Calu3 (cell line): ENCODE measurements around the gene LRRFIP1. TPM values are rescaled to one million over a fixed set of nuclear protein-coding genes. Genes with fewer than 3 reads are reported as not detected.
A peak's percentile ranks its signal among the peaks of the same experiment; 100 is the strongest.

ENCODE experiments used
- BruUV-seq: library from RNA; stranded (reverse); fragments of 400-500 nt; replicated peaks from 2 replicates; lab custom pipeline; 2021; lab: Mats Ljungman, UMichigan
- CTCF ChIA-PET: fragments of 300-600 bp; sonication (Branson Sonifier 250); formaldehyde crosslinking; loops from one replicate; lab custom pipeline; 2022; ENCODE audit warnings: antibody characterized with exemption; lab: Charles Lee
- DNase-seq: peaks from one replicate; pipeline ENCODE4 v3.0.0; 2022
- H3K27ac Mint-ChIP-seq: one replicate; pipeline ENCODE4 v1.8.0; 2022; ENCODE audit warnings: mixed read lengths; ENCODE audit not compliant: unreplicated experiment
- H3K27me3 Mint-ChIP-seq: one replicate; pipeline ENCODE4 v1.8.0; 2022; ENCODE audit warnings: mixed read lengths; ENCODE audit not compliant: unreplicated experiment
- H3K36me3 Mint-ChIP-seq: one replicate; pipeline ENCODE4 v1.8.0; 2022; ENCODE audit warnings: mild to moderate bottlenecking, moderate library complexity, mixed read lengths; ENCODE audit not compliant: insufficient read depth, unreplicated experiment
- H3K4me1 Mint-ChIP-seq: one replicate; pipeline ENCODE4 v1.8.0; 2022; ENCODE audit warnings: mild to moderate bottlenecking, low read depth, mixed read lengths; ENCODE audit not compliant: unreplicated experiment
- H3K4me3 Mint-ChIP-seq: one replicate; pipeline ENCODE4 v1.8.0; 2022; ENCODE audit warnings: mild to moderate bottlenecking, low read depth, moderate library complexity, mixed read lengths; ENCODE audit not compliant: unreplicated experiment
- H3K9me3 Mint-ChIP-seq: one replicate; pipeline ENCODE4 v1.8.0; 2022; ENCODE audit warnings: low read depth, mixed read lengths; ENCODE audit not compliant: unreplicated experiment
- CTCF ChIP-seq: fragments of 200-600 bp; IDR thresholded peaks from one replicate; pipeline ENCODE4 v1.8.0; 2022; ENCODE audit warnings: antibody characterized with exemption; ENCODE audit not compliant: unreplicated experiment
- intact Hi-C: fragments of 100-400 bp; cut with micrococcal nuclease; formaldehyde crosslinking; loops from one replicate; pipeline ENCODE4 v1.10.0; 2022; ENCODE audit not compliant: unreplicated experiment
- total RNA-seq: library from RNA; stranded (reverse); gene quantifications from 2 replicates; pipeline ENCODE4 v1.2.3, GENCODE V29; 2022

LRRFIP1 gene
- total RNA-seq, 1 experiment from 2014 or later: 161 TPM

GRCh38 chr2:237670641-237671040, 43.3 kb downstream of the LRRFIP1 start:
- Mint-ChIP-seq H3K36me3 (peaks cover 10% of the 10 kb centered on the region), H3K27ac (no peak overlapping the region), H3K9me3 (no peaks in the 10 kb centered on the region), H3K27me3 (peaks cover 55% of the 10 kb centered on the region), H3K4me3 (no peak overlapping the region), H3K4me1 (peaks cover 30% of the 10 kb centered on the region)
- BruUV-seq: no TSS peak
- TF ChIP-seq CTCF: no peak
- no peak for DNase-seq
- CTCF ChIA-PET: interaction anchor here (1.4 to 3.3 kb wide), 3 partner anchors 14 to 75 kb away, joined by 3 to 17 read pairs (median 5); no protein-coding TSS in a partner anchor
- intact Hi-C loops: no loop called here

GRCh38 chr2:237671466-237672138, 44.2 kb downstream of the LRRFIP1 start:
- H3K4me1 Mint-ChIP-seq: peaks cover 30% of the 10 kb centered on the region
- intact Hi-C loops: no loop called here
- DNase-seq: no peak
- H3K36me3 Mint-ChIP-seq: peaks cover 15% of the 10 kb centered on the region
- no peak for TF ChIP-seq CTCF
- no TSS peak for BruUV-seq
- H3K9me3 Mint-ChIP-seq: no peaks in the 10 kb centered on the region
- peaks cover 49% of the 10 kb centered on the region for H3K27me3 Mint-ChIP-seq
- CTCF ChIA-PET: interaction anchor here (1.6 to 3.3 kb wide), 2 partner anchors 13 to 74 kb away, joined by 3 to 17 read pairs; no protein-coding TSS in a partner anchor
- H3K4me3 Mint-ChIP-seq: no peak overlapping the region
- H3K27ac Mint-ChIP-seq: no peak overlapping the region

GRCh38 chr2:237672731-237673129, 45.3 kb downstream of the LRRFIP1 start:
- Mint-ChIP-seq H3K36me3 (peaks cover 15% of the 10 kb centered on the region), H3K4me1 (peaks cover 30% of the 10 kb centered on the region), H3K4me3 (peak overlapping the region; percentile 77), H3K27me3 (peaks cover 37% of the 10 kb centered on the region), H3K9me3 (no peaks in the 10 kb centered on the region), H3K27ac (no peak overlapping the region)
- CTCF ChIA-PET: interaction anchor here (0.6 to 3.3 kb wide), 10 partner anchors 13 to 590 kb away, joined by 3 to 17 read pairs (median 4); no protein-coding TSS in a partner anchor
- no peak for TF ChIP-seq CTCF
- no TSS peak for BruUV-seq
- intact Hi-C loops: loop anchor here (1.0 kb wide), 1 partner anchor 72 kb away; no protein-coding TSS in a partner anchor
- DNase-seq: no peak

- Mint-ChIP-seq H3K9me3 (no peaks in the 10 kb centered on the region), H3K36me3 (peaks cover 15% of the 10 kb centered on the region), H3K27ac (peak overlapping the region; percentile 20), H3K4me1 (peaks cover 30% of the 10 kb centered on the region), H3K4me3 (peak overlapping the region; percentile 77), H3K27me3 (peaks cover 31% of the 10 kb centered on the region)
- intact Hi-C loops: loop anchor here (1.0 kb wide), 1 partner anchor 71 kb away; no protein-coding TSS in a partner anchor
- BruUV-seq: no TSS peak
- peak; percentile 79 for TF ChIP-seq CTCF
- CTCF ChIA-PET: interaction anchor here (0.5 to 3.3 kb wide), 12 partner anchors 12 to 590 kb away, joined by 3 to 17 read pairs (median 4); no protein-coding TSS in a partner anchor
- DNase-seq: peak; percentile 79
Observed at GRCh38 chr2:237673130-237674001, 46.0 kb downstream of the LRRFIP1 start.
